Spleen (tissue), 7 donors: ENCODE measurements around the gene RPS6KC1.
"Not testable (repeated sequence)": the region's sequence is repeated elsewhere in the genome, so short reads cannot be mapped to it uniquely, and the experiment has no call there.

Experiments
- CTCF ChIP-seq, 11 experiments: fragments of 200-600 bp in 7 of 11; fragments of 450-650 bp in 4 of 11; sonication (generic) in 4 of 11; IDR thresholded peaks in 8 of 11; conservative IDR thresholded peaks in 3 of 11; 1 replicate in 7 of 11; 2 replicates in 4 of 11; pipeline versions ENCODE4 v1.4.0 to v1.8.0; 2016 to 2021; ENCODE audit warnings: antibody characterized with exemption in 11 of 11, inconsistent platforms in 4 of 11, mild to moderate bottlenecking in 1 of 11
- POLR2A ChIP-seq, 3 donors: fragments of 450-650 bp; IDR thresholded peaks; one replicate each; pipeline ENCODE4 v1.5.1; 2017; ENCODE audit warnings: antibody characterized with exemption in 3 of 3, mild to moderate bottlenecking in 1 of 3
- POLR2AphosphoS5 ChIP-seq, 3 donors: sonication (generic); formaldehyde crosslinking; IDR thresholded peaks; one replicate each; pipeline ENCODE4 v1.5.1; 2017; ENCODE audit warnings: antibody characterized with exemption in 3 of 3
- donor health status: DM: no; HTN: no; CAD: no; lungs with moderate emphysema.
- donor health status: DM: no; HTN: no; CAD: no.
- donor health status: DM: no; HTN: no; CAD: no.

GRCh38 chr1:213027024-213027423, 24.0 kb upstream of the RPS6KC1 start:
- TF ChIP-seq POLR2A (IDR thresholded peaks at IDR 0.05); CTCF (IDR thresholded peaks at IDR 0.05 in 8 of 11, conservative IDR thresholded peaks at IDR 0.05 in 3 of 11); POLR2AphosphoS5 (IDR thresholded peaks at IDR 0.05): not testable (repeated sequence)
